ENCODE results near the gene OLFM4.
A peak's percentile ranks its signal among the peaks of the same experiment; 100 is the strongest.

OLFM4 gene

GRCh38 chr13:53068585-53069520, 40.2 kb downstream of the OLFM4 start:
- DNase-seq = peak; percentile 99

- DNase-seq = no peak
Observed at GRCh38 chr13:53069800-53070199, 41.2 kb downstream of the OLFM4 start.

GRCh38 chr13:53073711-53074110, 45.1 kb downstream of the OLFM4 start:
- DNase-seq = no peak

GRCh38 chr13:53074114-53074513, 45.5 kb downstream of the OLFM4 start:
- no peak for DNase-seq

GRCh38 chr13:53075356-53076041, 46.9 kb downstream of the OLFM4 start:
- DNase-seq = peak; percentile 23

- DNase-seq = peak; percentile 96
Observed at GRCh38 chr13:53079691-53080090, 51.1 kb downstream of the OLFM4 start.

GRCh38 chr13:53088871-53089270, 60.3 kb downstream of the OLFM4 start:
- DNase-seq = no peak

- DNase-seq = no peak
Observed at GRCh38 chr13:53089951-53090350, 61.3 kb downstream of the OLFM4 start.

- no peak for DNase-seq
Observed at GRCh38 chr13:53090461-53090860, 61.8 kb downstream of the OLFM4 start.

GRCh38 chr13:53092931-53093330, 64.3 kb downstream of the OLFM4 start:
- DNase-seq = no peak

- DNase-seq = no peak
Observed at GRCh38 chr13:53098455-53098854, 69.8 kb downstream of the OLFM4 start.

- DNase-seq = no peak
Observed at GRCh38 chr13:53100394-53101063, 71.9 kb downstream of the OLFM4 start.

Data from NCI-H524 treated with DMSO at 0.1 percent for 48 hours (cell line).